Measurements from ENCODE around the gene SFTA2. TPM values are rescaled to one million over a fixed set of nuclear protein-coding genes. Genes with fewer than 3 reads are reported as not detected.
"Not testable (repeated sequence)": the region's sequence is repeated elsewhere in the genome, so short reads cannot be mapped to it uniquely, and the experiment has no call there.

SFTA2 gene
- total and polyA plus RNA-seq, 10 donors, result 0.08 to 2.6 (median 0.47) TPM; not detected in 7

- TF ChIP-seq POLR2AphosphoS5 (IDR thresholded peaks at IDR 0.05), result no peak
- no peak for TF ChIP-seq CTCF (IDR thresholded peaks at IDR 0.05 in 8 of 11, conservative IDR thresholded peaks at IDR 0.05 in 3 of 11)
- TF ChIP-seq POLR2A (IDR thresholded peaks at IDR 0.05), result no peak
- Histone ChIP-seq H3K9me3 (peaks cover 0 to 13% (median 9%) of the 10 kb centered on the region in 8 donors), H3K36me3 (peaks cover 0 to 23% (median 15%) of the 10 kb centered on the region in 6 donors), H3K27me3 (replicated peaks in 1 of 7) (no peaks in the 10 kb centered on the region), H3K4me1 (no peaks in the 10 kb centered on the region), H3K27ac (no peak overlapping the region), H3K4me3 (no peak overlapping the region)
- DNase-seq, result no peak
- intact Hi-C loops (cut with DNase I; ENCODE audit: low total_unique reads), result no loop called here
- WGBS, 5 donors, result 80 to 96% (median 92%) methylated on average over 4 of the region's 4 CpGs
Observed at GRCh38 chr6:30930506-30930905, 1.5 kb downstream of the SFTA2 start.

GRCh38 chr6:30928677-30929076 lies 3.3 kb downstream of the SFTA2 start:
- Histone ChIP-seq H3K9me3 (peaks cover 0 to 13% (median 9%) of the 10 kb centered on the region in 8 donors), H3K4me3 (no peak overlapping the region), H3K27me3 (replicated peaks in 1 of 7) (no peaks in the 10 kb centered on the region), H3K4me1 (no peaks in the 10 kb centered on the region), H3K27ac (no peak overlapping the region), H3K36me3 (peaks cover 0 to 41% (median 29%) of the 10 kb centered on the region in 6 donors)
- TF ChIP-seq POLR2A (IDR thresholded peaks at IDR 0.05) (no peak), CTCF (IDR thresholded peaks at IDR 0.05 in 8 of 11, conservative IDR thresholded peaks at IDR 0.05 in 3 of 11) (no peak), POLR2AphosphoS5 (IDR thresholded peaks at IDR 0.05) (no peak)
- WGBS, 5 donors, result 77 to 96% (median 93%) methylated on average over 3 of the region's 3 CpGs
- intact Hi-C loops (cut with DNase I; ENCODE audit: low total_unique reads), result no loop called here
- DNase-seq, result no peak

GRCh38 chr6:30927080-30927479 lies 4.9 kb downstream of the SFTA2 start:
- H3K4me1 ChIP-seq; H3K27me3 ChIP-seq (replicated peaks in 1 of 7); H3K4me3 ChIP-seq; DNase-seq; intact Hi-C loops (cut with DNase I; ENCODE audit: low total_unique reads); H3K27ac ChIP-seq: not testable (repeated sequence)
- 94 to 100% (median 95%) methylated on average over 3 of the region's 3 CpGs for WGBS, 5 donors
- Histone ChIP-seq H3K36me3 (peaks cover 0 to 57% (median 44%) of the 10 kb centered on the region in 6 donors), H3K9me3 (peaks cover 0 to 13% (median 9%) of the 10 kb centered on the region in 8 donors)

GRCh38 chr6:30926644-30927043 lies 5.3 kb downstream of the SFTA2 start:
- Histone ChIP-seq H3K27me3 (replicated peaks in 1 of 7) (no peaks in the 10 kb centered on the region), H3K9me3 (peaks cover 0 to 13% (median 9%) of the 10 kb centered on the region in 8 donors), H3K27ac (no peak overlapping the region), H3K4me1 (no peaks in the 10 kb centered on the region), H3K36me3 (peaks cover 0 to 62% (median 47%) of the 10 kb centered on the region in 6 donors), H3K4me3 (no peak overlapping the region)
- TF ChIP-seq CTCF (IDR thresholded peaks at IDR 0.05 in 8 of 11, conservative IDR thresholded peaks at IDR 0.05 in 3 of 11) (no peak), POLR2AphosphoS5 (IDR thresholded peaks at IDR 0.05) (no peak), POLR2A (IDR thresholded peaks at IDR 0.05) (no peak)
- DNase-seq, result no peak
- intact Hi-C loops (cut with DNase I; ENCODE audit: low total_unique reads), result no loop called here
- 92 to 97% (median 95%) methylated on average over 4 of the region's 4 CpGs for WGBS, 5 donors

- H3K27me3 ChIP-seq (replicated peaks in 1 of 7); H3K27ac ChIP-seq; DNase-seq; intact Hi-C loops (cut with DNase I; ENCODE audit: low total_unique reads); H3K4me3 ChIP-seq; H3K4me1 ChIP-seq: not testable (repeated sequence)
- Histone ChIP-seq H3K36me3 (peaks cover 3 to 87% (median 72%) of the 10 kb centered on the region in 6 donors), H3K9me3 (peaks cover 0 to 11% (median 9%) of the 10 kb centered on the region in 8 donors)
- 83 to 93% (median 85%) methylated on average over 9 of the region's 9 CpGs for whole genome bisulfite sequencing, 5 donors
Observed at GRCh38 chr6:30924040-30924627, 7.8 kb downstream of the SFTA2 start.

Measured in spleen (tissue), 11 donors.